Stomach (tissue), 4 donors: ENCODE measurements around the gene PSMD9.

Source experiments
- CTCF ChIP-seq, 7 experiments: fragments of 450-650 bp in 4 of 7; fragments of 200-600 bp in 3 of 7; sonication (generic) in 3 of 7; IDR thresholded peaks; one replicate each; pipeline ENCODE4 v1.5.1; 2016 to 2019; ENCODE audit warnings: antibody characterized with exemption in 7 of 7, control low read depth in 2 of 7, mild to moderate bottlenecking in 1 of 7
- EP300 ChIP-seq: sonication (generic); formaldehyde crosslinking; IDR thresholded peaks from one replicate; pipeline ENCODE4 v1.6.1; 2017; ENCODE audit warnings: antibody characterized with exemption
- POLR2AphosphoS5 ChIP-seq, 3 donors: sonication (generic); formaldehyde crosslinking; IDR thresholded peaks; one replicate each; pipeline ENCODE4 v1.6.1; 2016; ENCODE audit warnings: antibody characterized with exemption in 3 of 3

GRCh38 chr12:121926874-121927706 is 38.5 kb downstream of the PSMD9 start:
- no peak for TF ChIP-seq EP300
- TF ChIP-seq CTCF (IDR thresholded peaks at IDR 0.05) = no peak
- no peak for TF ChIP-seq POLR2AphosphoS5 (IDR thresholded peaks at IDR 0.05)
